Neural cell (in vitro differentiated cells): Measurements from ENCODE around the gene KRTAP12-1. TPM values are rescaled to one million over a fixed set of nuclear protein-coding genes. Genes with fewer than 3 reads are reported as not detected.

Experiments
- polyA plus RNA-seq: library from polyadenylated mRNA; depleted of rRNA; stranded (reverse); fragments of >200 nt; gene quantifications from 2 replicates; pipeline ENCODE4 v1.2.3, GENCODE V29; 2014
- small RNA-seq, 3 experiments: library from RNA; depleted of rRNA; stranded (forward); fragments of <200 nt; gene quantifications; one replicate each; pipeline ENCODE3, GENCODE V24; 2012

Gene KRTAP12-1
- polyA plus RNA-seq, 1 donor from 2014 or later, result not detected

Small RNA genes lying within 50 kb of the gene (small RNA-seq; reads per million reads assigned to genes)
- 0 reads per million in 3 experiments for gene KRTAP12-6P

Other genes with a start within 250 kb of the KRTAP12-1 start
- 3.8 and 5.0 TPM in 2 replicates for gene LRRC3, start 226.7 kb downstream of the KRTAP12-1 start, polyA plus RNA-seq
- gene KRTAP10-1, start 142.0 kb downstream of the KRTAP12-1 start, polyA plus RNA-seq, result not detected in 2 replicates
- gene KRTAP10-2, start 130.7 kb downstream of the KRTAP12-1 start, polyA plus RNA-seq, result not detected in 2 replicates
- not detected in 2 replicates for gene KRTAP10-3, start 123.4 kb downstream of the KRTAP12-1 start, polyA plus RNA-seq
- gene KRTAP10-4, start 108.4 kb downstream of the KRTAP12-1 start, polyA plus RNA-seq, result not detected in 2 replicates
- gene KRTAP10-5, start 101.6 kb downstream of the KRTAP12-1 start, polyA plus RNA-seq, result not detected in 2 replicates
- gene KRTAP10-6, start 89.7 kb downstream of the KRTAP12-1 start, polyA plus RNA-seq, result not detected in 2 replicates
- not detected in 2 replicates for gene KRTAP10-7, start 81.6 kb downstream of the KRTAP12-1 start, polyA plus RNA-seq
- gene KRTAP10-8, start 70.1 kb downstream of the KRTAP12-1 start, polyA plus RNA-seq, result not detected in 2 replicates
- not detected in 2 replicates for gene KRTAP10-9, start 55.1 kb downstream of the KRTAP12-1 start, polyA plus RNA-seq
- not detected in 2 replicates for gene KRTAP10-10, start 44.8 kb downstream of the KRTAP12-1 start, polyA plus RNA-seq
- gene KRTAP10-11, start 35.7 kb downstream of the KRTAP12-1 start, polyA plus RNA-seq, result not detected in 2 replicates
- not detected in 2 replicates for gene KRTAP12-4, start 27.5 kb downstream of the KRTAP12-1 start, polyA plus RNA-seq
- gene KRTAP12-3, start 24.2 kb downstream of the KRTAP12-1 start, polyA plus RNA-seq, result not detected in 2 replicates
- not detected in 2 replicates for gene KRTAP12-2, start 15.2 kb downstream of the KRTAP12-1 start, polyA plus RNA-seq
- gene KRTAP10-12, start 15.0 kb upstream of the KRTAP12-1 start, polyA plus RNA-seq, result not detected in 2 replicates
- gene TSPEAR, start 29.4 kb upstream of the KRTAP12-1 start, polyA plus RNA-seq, result 0.19 TPM in 1 of 2 replicates, not detected in the other
- 116 and 127 TPM in 2 replicates for gene UBE2G2, start 119.7 kb upstream of the KRTAP12-1 start, polyA plus RNA-seq
- gene SUMO3, start 135.9 kb upstream of the KRTAP12-1 start, polyA plus RNA-seq, result 113 TPM in 2 replicates
- gene PTTG1IP, start 191.5 kb upstream of the KRTAP12-1 start, polyA plus RNA-seq, result 152 and 170 TPM in 2 replicates
- not detected in 2 replicates for gene ITGB2, start 238.7 kb upstream of the KRTAP12-1 start, polyA plus RNA-seq